ENCODE results near the gene FBLN1. TPM values are rescaled to one million over a fixed set of nuclear protein-coding genes. Genes with fewer than 3 reads are reported as not detected.

FBLN1 gene, protein sequence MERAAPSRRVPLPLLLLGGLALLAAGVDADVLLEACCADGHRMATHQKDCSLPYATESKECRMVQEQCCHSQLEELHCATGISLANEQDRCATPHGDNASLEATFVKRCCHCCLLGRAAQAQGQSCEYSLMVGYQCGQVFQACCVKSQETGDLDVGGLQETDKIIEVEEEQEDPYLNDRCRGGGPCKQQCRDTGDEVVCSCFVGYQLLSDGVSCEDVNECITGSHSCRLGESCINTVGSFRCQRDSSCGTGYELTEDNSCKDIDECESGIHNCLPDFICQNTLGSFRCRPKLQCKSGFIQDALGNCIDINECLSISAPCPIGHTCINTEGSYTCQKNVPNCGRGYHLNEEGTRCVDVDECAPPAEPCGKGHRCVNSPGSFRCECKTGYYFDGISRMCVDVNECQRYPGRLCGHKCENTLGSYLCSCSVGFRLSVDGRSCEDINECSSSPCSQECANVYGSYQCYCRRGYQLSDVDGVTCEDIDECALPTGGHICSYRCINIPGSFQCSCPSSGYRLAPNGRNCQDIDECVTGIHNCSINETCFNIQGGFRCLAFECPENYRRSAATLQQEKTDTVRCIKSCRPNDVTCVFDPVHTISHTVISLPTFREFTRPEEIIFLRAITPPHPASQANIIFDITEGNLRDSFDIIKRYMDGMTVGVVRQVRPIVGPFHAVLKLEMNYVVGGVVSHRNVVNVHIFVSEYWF
- total RNA-seq = 118 and 184 TPM in 2 replicates

DNA sequence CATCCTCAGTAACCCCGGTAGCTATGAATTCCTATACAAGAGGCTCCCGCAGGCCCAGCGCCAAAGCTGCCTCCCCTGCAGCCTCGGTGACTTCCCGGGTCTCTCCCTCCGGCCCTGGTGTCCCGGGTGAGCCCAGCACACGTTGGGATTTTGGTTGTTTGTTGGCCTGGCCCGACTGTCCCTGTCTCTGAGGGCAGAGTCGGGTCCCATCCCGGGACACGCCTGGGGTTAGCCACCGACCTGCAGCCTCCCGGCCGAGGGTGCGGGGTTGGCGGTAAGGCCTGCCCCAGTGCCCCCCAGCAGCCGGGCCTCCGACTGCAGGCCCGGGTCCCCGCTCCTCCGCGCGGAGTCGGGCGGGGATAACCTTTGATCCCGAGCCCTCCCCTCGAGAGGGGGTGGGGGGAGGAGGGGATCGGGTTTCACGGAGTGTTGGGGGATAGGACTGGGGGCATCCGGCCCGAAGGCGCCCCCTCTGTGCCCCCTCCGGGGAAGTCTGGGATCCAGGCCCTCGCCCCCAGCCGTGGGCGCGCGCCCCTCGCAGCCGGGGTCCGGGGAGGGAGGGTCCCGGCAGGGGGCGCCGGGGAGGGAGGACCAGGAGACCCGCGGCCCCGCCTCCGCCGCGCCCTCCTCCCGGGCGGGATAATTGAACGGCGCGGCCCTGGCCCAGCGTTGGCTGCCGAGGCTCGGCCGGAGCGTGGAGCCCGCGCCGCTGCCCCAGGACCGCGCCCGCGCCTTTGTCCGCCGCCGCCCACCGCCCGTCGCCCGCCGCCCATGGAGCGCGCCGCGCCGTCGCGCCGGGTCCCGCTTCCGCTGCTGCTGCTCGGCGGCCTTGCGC, at the start of gene FBLN1:
FBLN1 (plus strand) TSS at position 669 of the 835 bp plus-strand sequence; CDS start at position 772, 103 bp downstream.

Other genes with a start within 250 kb of the FBLN1 start
- gene UPK3A, start 217.9 kb upstream of the FBLN1 start, total RNA-seq = not detected in 2 replicates
- 17.0 and 46.1 TPM in 2 replicates for gene FAM118A, start 192.9 kb upstream of the FBLN1 start, total RNA-seq
- gene SMC1B, start 89.3 kb upstream of the FBLN1 start, total RNA-seq = not detected in 2 replicates
- gene RIBC2, start 89.2 kb upstream of the FBLN1 start, total RNA-seq = 0.09 TPM in 1 of 2 replicates, not detected in the other
- 133 and 154 TPM in 2 replicates for gene ATXN10, start 169.0 kb downstream of the FBLN1 start, total RNA-seq

All from smooth muscle cell of bladder (primary cell).